Hindlimb muscle (tissue), 1 donor: ENCODE data around the gene RRBP1. TPM values are rescaled to one million over a fixed set of nuclear protein-coding genes. Genes with fewer than 3 reads are reported as not detected.

ENCODE experiments used
- DNase-seq: peaks from one replicate; pipeline ENCODE4 v3.0.0-alpha.2; 2013
- polyA plus RNA-seq: library from polyadenylated mRNA; unstranded; fragments of 120-200 nt; gene quantifications from one replicate; pipeline ENCODE4 v1.2.1, GENCODE V29; 2013; ENCODE audit not compliant: insufficient read length

The RRBP1 gene
- polyA plus RNA-seq, 1 donor, result 109 TPM

GRCh38 chr20:17570347-17571152 is 111.5 kb downstream of the RRBP1 start:
- DNase-seq, result peak; percentile 65

GRCh38 chr20:17569616-17570346 is 112.3 kb downstream of the RRBP1 start, which contains the start of gene DSTN:
TSS of gene DSTN (plus strand) at chr20:17570075. CDS start at chr20:17570209, 134 bp downstream.
- DNase-seq, result peak; percentile 94

DNA sequence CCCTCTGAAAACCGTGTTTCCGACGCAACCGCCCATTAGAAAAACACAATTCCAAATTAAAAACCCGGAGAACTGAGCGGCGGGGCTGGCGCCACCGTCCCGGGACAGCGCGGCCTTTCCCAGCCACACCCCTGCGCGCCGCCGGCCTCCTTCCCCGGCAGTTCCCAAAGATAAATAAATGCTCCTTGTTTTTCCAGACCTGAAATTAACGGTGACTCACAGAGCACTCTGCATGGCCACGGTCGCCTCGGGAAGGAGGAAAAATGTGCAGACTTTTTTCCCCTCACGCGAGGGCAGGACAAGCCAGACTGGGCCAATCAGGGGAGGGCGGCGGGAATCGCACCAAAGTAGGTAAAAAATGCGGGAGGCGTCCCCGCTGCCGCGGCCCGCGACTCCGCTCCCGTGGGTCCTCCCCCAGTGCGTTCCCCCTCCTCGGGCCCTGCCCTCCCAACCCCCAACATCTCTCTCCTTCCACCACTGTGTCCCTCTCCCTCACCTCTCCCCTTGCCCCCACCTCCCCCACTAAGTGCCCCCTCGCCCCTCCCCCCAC is 113.0 kb downstream of the RRBP1 start:
- DNase-seq, result peak; percentile 84

- DNase-seq, result no peak
These were observed 113.8 kb downstream of the RRBP1 start for GRCh38 chr20:17568045-17568788.

GRCh38 chr20:17566345-17566744 is 115.7 kb downstream of the RRBP1 start:
- no peak for DNase-seq

- DNase-seq, result no peak
These were observed 116.7 kb downstream of the RRBP1 start for GRCh38 chr20:17565169-17565845.

Other genes with a start within 250 kb of the RRBP1 start
- 2.4 TPM for gene BFSP1, start 150.9 kb downstream of the RRBP1 start, polyA plus RNA-seq
- gene DSTN, start 112.2 kb downstream of the RRBP1 start, polyA plus RNA-seq, result 216 TPM
- not detected for gene BANF2, start 17.7 kb upstream of the RRBP1 start, polyA plus RNA-seq